ENCODE data around the gene CFAP52.

CFAP52 gene

DNA sequence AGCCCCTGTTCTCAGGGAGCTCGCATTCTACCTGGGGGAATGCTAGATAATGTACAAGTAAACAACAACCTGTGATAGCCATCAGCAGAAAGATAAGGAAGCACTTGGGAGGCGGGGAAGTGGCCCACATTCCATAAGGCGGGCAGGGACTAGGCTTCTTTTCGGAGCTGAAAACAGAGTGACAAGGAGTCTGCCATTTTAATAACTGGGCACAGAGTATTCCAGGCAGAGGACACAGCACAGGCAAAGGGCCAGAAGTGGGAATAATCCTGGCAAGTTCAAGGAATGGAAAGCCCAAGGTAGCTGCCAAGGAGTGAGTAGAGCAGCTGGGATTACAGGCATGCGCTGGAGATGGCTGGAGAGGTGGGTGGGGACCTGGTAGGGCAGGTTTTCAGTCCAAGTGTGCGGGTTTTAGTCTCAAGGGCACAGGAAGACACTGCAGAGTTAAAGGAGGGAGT, 93.1 kb downstream of the CFAP52 start:
- no peak for DNase-seq (ENCODE audit: extremely low read depth, low read depth)
- TF ChIP-seq, protein P1, sequence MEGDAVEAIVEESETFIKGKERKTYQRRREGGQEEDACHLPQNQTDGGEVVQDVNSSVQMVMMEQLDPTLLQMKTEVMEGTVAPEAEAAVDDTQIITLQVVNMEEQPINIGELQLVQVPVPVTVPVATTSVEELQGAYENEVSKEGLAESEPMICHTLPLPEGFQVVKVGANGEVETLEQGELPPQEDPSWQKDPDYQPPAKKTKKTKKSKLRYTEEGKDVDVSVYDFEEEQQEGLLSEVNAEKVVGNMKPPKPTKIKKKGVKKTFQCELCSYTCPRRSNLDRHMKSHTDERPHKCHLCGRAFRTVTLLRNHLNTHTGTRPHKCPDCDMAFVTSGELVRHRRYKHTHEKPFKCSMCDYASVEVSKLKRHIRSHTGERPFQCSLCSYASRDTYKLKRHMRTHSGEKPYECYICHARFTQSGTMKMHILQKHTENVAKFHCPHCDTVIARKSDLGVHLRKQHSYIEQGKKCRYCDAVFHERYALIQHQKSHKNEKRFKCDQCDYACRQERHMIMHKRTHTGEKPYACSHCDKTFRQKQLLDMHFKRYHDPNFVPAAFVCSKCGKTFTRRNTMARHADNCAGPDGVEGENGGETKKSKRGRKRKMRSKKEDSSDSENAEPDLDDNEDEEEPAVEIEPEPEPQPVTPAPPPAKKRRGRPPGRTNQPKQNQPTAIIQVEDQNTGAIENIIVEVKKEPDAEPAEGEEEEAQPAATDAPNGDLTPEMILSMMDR (IDR thresholded peaks at IDR 0.05; ENCODE audit: low read depth, low read length) = no peak

DNA sequence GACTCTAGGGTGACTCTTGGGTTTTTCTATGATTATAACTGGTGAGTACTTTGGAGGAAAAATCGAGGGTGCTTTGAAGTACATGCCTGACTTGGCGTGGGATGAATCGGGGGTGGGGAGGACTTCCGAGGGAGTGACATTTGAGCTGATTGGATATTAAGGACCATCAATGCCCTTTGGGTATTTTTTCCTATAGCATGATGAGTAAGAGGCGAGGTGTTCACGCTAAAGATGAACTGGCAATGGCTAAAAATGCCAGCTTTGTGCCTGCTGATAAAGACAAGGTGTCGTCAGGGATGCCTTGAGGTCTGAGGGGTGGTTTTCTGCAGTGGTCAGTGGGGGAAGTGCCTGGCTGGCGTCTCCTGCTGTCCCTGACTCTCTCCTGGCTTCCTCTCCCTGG, 94.2 kb downstream of the CFAP52 start:
- TF ChIP-seq, protein P1 (IDR thresholded peaks at IDR 0.05; ENCODE audit: low read depth, low read length) = no peak
- DNase-seq (ENCODE audit: extremely low read depth, low read depth) = no peak

DNA sequence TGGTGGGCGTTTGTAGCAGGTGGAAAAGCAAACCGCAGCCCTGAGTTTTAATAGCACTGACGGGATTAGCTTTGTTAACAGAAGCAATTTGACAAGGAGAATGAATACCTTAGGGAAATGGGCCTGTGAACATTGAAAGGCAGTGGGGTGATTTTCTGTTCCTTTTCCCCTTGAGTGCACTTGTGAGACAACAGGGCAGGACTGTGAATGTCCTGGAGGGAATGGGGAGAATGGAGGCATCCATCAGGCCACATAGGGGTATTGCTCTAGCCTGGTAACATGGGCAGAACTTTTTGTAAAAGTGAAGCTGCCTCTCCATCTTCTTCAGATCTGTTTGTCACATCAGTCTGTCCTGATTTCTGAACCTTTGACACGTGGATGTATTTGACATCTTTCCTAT, 95.1 kb downstream of the CFAP52 start:
- TF ChIP-seq, protein P1 (IDR thresholded peaks at IDR 0.05; ENCODE audit: low read depth, low read length) = no peak
- DNase-seq (ENCODE audit: extremely low read depth, low read depth) = no peak

DNA sequence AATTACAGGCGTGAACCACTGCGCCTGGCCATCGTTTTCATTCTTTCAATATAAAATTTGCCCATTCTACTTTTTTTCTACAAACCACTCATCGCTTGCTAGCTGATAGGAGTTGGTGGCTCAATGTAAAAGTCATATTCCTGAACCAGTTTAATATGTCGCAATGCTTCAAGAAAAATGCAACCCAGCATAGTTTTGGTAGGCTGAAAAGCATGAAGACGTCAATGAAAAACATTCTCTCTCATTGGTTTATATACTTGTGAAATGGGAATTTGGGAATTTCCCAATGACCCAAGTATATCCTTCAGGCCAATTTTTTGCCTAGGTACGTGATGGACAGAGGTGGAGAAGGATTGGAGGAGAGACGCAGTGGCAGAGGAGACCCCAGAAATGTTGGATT, 95.8 kb downstream of the CFAP52 start:
- TF ChIP-seq, protein P1 (IDR thresholded peaks at IDR 0.05; ENCODE audit: low read depth, low read length) = no peak

DNA sequence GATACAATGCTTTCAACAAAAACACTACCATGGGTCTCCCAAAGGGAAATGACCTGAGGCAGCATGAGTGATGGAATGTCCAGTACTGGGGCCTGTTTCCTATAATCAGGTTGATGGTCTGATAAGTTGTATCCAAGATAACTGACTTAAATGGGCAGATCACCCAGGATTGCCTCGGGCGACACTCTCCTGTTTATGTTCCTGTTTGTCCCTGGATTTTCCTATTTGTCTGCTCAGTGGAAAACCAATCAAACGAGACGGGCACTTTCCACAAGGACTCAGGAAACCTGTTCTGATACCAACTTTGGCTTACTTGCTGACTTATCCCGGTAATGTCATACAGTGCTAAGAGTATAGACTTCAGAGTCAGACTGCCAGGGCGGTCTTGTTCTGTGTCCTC, 96.2 kb downstream of the CFAP52 start:
- TF ChIP-seq, protein P1 (IDR thresholded peaks at IDR 0.05; ENCODE audit: low read depth, low read length) = no peak
- no peak for DNase-seq (ENCODE audit: extremely low read depth, low read depth)

More for the DNA sequence above, 95.8 kb downstream of the CFAP52 start:
- no peak for DNase-seq (ENCODE audit: extremely low read depth, low read depth)

DNA sequence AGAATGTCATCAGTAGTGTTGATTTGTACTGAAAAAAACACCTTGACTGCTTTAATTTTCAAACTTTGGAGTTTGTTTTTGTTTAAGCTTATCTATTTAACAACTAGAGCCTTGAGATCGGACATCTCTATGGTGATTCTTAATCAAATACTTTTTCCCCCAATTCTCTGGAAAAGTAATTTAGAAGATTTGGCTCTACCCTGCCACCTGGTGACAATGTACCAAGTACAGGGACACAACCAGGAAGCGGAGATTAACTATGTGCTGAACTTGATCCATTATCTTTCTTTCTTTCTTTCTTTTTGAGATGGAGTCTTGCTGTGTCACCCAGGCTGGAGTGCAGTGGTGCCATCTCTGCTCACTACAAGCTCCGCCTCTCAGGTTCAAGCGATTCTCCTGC, 99.6 kb downstream of the CFAP52 start:
- DNase-seq (ENCODE audit: extremely low read depth, low read depth) = no peak
- TF ChIP-seq, protein P1 (IDR thresholded peaks at IDR 0.05; ENCODE audit: low read depth, low read length) = peak; percentile 13

DNA sequence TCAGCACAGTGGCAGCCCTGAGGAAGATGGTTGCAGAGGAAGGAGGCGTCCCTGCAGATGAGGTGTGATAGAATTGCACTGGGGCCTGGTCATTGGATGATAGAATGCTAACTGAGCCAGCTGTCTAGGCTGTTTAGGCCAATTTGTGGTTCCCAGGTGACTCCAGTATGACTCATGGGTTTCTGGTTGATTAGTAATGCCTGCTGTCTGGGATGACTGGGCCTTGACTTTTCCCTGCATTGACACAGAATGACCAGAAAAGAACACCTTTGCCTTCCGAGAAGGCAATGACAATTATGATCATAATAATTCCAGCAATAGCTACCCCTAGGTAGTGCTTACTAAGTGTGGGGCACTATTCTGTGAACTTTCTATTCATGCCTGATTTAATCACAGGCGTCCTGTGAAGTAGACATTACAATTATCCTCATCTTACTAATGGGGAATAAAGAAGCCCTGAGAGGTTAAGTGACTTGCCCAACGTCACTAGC, 100.4 kb downstream of the CFAP52 start:
- no peak for DNase-seq (ENCODE audit: extremely low read depth, low read depth)

More for the DNA sequence above, 100.4 kb downstream of the CFAP52 start:
- TF ChIP-seq, protein P1 (IDR thresholded peaks at IDR 0.05; ENCODE audit: low read depth, low read length) = no peak
